ENCODE results near the gene LY6G5B. TPM values are rescaled to one million over a fixed set of nuclear protein-coding genes. Genes with fewer than 3 reads are reported as not detected.

LY6G5B gene
- total RNA-seq, 6 experiments from 2014 or later, result 4.6 to 6.0 (median 5.3) TPM

DNA sequence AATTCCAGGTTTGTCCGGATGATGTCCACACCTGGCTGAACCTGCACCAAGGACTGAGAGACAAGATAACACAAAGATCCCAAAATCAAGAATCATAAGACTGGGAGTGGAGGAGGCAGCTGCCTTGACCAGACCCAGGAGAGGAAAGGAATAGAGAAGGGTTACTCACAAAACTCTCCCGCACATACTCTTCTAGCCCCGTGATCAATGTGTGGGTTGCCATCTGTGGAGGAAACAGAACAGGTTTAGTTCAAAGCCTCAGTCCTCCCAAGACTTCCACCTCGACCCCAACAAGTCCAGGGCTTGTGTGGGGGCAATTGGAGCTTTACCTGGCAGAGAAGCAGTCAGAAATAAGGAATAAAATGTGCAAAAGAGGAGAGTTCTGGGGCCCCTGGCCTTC lies 28.4 kb upstream of the LY6G5B start:
- DNase-seq, result no peak
- TF ChIP-seq, protein P1, sequence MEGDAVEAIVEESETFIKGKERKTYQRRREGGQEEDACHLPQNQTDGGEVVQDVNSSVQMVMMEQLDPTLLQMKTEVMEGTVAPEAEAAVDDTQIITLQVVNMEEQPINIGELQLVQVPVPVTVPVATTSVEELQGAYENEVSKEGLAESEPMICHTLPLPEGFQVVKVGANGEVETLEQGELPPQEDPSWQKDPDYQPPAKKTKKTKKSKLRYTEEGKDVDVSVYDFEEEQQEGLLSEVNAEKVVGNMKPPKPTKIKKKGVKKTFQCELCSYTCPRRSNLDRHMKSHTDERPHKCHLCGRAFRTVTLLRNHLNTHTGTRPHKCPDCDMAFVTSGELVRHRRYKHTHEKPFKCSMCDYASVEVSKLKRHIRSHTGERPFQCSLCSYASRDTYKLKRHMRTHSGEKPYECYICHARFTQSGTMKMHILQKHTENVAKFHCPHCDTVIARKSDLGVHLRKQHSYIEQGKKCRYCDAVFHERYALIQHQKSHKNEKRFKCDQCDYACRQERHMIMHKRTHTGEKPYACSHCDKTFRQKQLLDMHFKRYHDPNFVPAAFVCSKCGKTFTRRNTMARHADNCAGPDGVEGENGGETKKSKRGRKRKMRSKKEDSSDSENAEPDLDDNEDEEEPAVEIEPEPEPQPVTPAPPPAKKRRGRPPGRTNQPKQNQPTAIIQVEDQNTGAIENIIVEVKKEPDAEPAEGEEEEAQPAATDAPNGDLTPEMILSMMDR (IDR thresholded peaks at IDR 0.05), result no peak
- no peak overlapping the region for H3K4me3 Mint-ChIP-seq
- peaks cover 6% of the 10 kb centered on the region for H3K27me3 Mint-ChIP-seq (ENCODE audit: insufficient read depth)
- H3K27ac Mint-ChIP-seq, result peak overlapping the region; percentile 91
- H3K4me1 Mint-ChIP-seq (ENCODE audit: low read depth), result peaks cover 40% of the 10 kb centered on the region
- H3K9me3 Mint-ChIP-seq, result no peaks in the 10 kb centered on the region
- H3K36me3 Mint-ChIP-seq (ENCODE audit: low read depth), result peaks cover 37% of the 10 kb centered on the region

DNA sequence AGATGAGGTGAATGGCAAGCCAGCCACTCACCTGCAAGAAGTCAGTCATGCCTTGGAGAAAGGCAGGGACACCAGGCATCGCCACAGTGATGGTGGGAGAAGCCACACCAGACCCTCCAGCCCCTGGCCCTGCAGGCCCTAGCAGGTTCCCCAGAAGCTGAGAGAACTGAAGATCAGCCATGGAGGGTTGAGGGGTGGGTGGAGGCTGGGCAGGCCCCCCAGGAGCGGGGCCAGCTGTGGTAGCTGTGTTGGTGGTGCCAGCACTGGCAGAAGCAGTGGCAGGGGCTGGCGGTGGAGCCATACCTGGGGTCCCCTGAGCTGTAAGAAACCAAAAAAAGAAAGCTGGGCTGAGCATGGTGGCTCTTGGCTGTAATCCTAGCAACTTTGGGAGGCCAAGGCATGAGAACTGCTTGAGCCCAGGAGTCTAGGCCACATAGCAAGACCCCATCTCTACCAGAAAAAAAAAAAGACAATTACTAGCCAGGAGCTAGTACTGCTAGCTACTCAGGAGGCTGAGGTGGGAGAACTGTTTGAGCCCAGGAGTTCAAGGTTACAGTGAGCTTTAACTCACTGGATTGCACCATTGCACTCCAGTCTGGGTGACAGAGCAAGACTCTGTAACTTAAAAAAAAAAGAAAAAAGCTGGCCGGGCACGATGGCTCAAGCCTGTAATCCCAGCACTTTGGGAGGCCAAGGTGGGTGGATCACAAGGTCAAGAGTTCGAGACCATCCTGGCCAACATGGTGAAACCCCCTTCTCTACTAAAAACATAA lies 26.8 kb upstream of the LY6G5B start:
- Mint-ChIP-seq H3K9me3 (no peaks in the 10 kb centered on the region), H3K27ac (no peak overlapping the region), H3K36me3 (ENCODE audit: low read depth) (peaks cover 24% of the 10 kb centered on the region), H3K4me3 (no peak overlapping the region), H3K4me1 (ENCODE audit: low read depth) (peaks cover 28% of the 10 kb centered on the region), H3K27me3 (ENCODE audit: insufficient read depth) (peaks cover 6% of the 10 kb centered on the region)
- TF ChIP-seq, protein P1 (IDR thresholded peaks at IDR 0.05), result no peak
- DNase-seq, result no peak

DNA sequence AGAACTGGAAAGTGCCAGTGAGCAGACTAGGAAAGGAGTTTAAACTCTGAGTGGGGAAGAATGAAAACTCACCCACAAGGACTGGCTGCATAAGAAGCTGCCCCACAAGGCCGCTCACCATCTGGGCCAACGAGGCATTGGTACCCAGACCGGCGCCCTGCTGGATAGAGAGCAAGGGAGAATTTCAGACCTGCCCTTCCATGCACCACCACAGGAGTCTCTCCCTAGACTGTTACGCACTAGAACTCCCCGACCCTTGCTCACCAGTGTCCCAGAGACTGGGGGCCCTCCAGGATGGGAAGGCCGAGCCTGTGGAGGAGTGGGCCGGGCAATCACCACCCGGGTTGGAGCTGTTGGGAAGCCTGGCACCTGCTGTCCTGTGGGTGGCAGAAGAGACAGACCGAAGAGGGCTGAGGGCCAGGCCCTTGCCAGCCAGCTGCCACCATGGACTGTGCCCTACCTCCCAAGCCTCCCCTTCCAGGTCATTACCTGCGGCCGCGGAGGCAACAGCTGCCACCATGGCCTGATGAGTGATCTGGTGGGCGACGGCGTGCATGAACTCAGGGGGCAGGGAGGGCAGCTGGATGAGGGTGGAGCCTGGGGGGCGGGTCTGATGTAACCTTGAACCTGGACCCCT lies 25.8 kb upstream of the LY6G5B start:
- peaks cover 21% of the 10 kb centered on the region for H3K36me3 Mint-ChIP-seq (ENCODE audit: low read depth)
- H3K4me3 Mint-ChIP-seq, result no peak overlapping the region
- TF ChIP-seq, protein P1 (IDR thresholded peaks at IDR 0.05), result no peak
- H3K27me3 Mint-ChIP-seq (ENCODE audit: insufficient read depth), result peaks cover 3% of the 10 kb centered on the region
- no peak overlapping the region for H3K27ac Mint-ChIP-seq
- peaks cover 24% of the 10 kb centered on the region for H3K4me1 Mint-ChIP-seq (ENCODE audit: low read depth)
- DNase-seq, result no peak
- H3K9me3 Mint-ChIP-seq, result no peaks in the 10 kb centered on the region

DNA sequence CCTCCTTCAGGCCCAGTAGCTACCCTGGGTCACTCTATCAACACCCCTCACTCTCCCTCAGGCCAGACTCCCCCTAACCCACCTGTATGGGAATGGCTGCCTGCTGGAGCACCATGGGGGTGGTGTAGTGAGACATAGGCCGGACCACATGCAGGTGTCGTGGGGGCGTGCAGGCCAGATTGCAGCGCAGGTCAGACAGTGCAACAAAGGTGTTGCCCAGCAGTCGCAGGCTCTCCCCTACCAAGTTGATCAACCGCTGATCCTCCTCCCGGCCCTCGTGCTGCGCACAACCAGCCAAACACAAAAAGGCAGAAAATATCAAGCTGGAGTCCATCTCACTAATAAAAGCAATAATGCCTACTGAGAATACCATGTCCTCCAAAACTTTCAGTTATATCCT lies 24.5 kb upstream of the LY6G5B start:
- Mint-ChIP-seq H3K27me3 (ENCODE audit: insufficient read depth) (no peaks in the 10 kb centered on the region), H3K27ac (no peak overlapping the region), H3K36me3 (ENCODE audit: low read depth) (peaks cover 13% of the 10 kb centered on the region), H3K4me1 (ENCODE audit: low read depth) (peaks cover 16% of the 10 kb centered on the region), H3K9me3 (no peaks in the 10 kb centered on the region), H3K4me3 (no peak overlapping the region)
- TF ChIP-seq, protein P1 (IDR thresholded peaks at IDR 0.05), result no peak
- no peak for DNase-seq

DNA sequence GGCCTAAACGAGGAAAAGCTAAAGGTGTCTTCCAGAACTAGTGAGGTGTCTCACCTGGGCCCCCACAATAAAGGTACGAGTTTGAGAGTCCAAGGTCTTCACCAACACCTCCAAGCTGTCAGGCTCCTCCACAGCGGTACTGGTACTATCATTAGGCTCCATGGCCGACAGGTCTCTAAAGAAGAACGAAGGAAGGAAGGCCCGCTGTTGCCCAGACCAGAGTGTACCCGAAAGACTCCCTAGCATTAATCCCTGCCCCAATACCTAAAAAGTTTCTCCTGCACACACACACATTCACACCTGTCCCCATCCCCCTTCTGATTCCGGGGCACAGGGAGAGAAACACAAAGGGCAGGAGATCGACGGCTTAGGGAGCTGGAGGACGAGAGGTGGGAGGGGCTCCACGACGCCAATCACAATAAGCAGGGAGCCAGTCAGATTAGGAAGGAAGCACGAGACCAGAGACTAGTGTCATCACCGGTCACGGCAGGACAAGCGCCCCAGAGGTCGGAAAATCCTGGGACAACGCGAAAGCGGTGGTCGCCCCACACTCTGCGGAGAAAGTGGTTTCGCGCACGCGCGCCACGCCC lies 18.1 kb upstream of the LY6G5B start:
- Mint-ChIP-seq H3K4me1 (ENCODE audit: low read depth) (peaks cover 30% of the 10 kb centered on the region), H3K9me3 (no peaks in the 10 kb centered on the region), H3K27ac (peak overlapping the region; percentile 100), H3K4me3 (peak overlapping the region; percentile 94), H3K27me3 (ENCODE audit: insufficient read depth) (peaks cover 3% of the 10 kb centered on the region), H3K36me3 (ENCODE audit: low read depth) (peaks cover 19% of the 10 kb centered on the region)
- TF ChIP-seq, protein P1 (IDR thresholded peaks at IDR 0.05), result no peak
- peak; percentile 87 for DNase-seq

Measured in HFFc6 (cell line).